ENCODE measurements around the gene MED14. TPM values are rescaled to one million over a fixed set of nuclear protein-coding genes. Genes with fewer than 3 reads are reported as not detected.

Gene MED14
- total RNA-seq, 1 experiment from 2014 or later, result 57.4 TPM

DNA sequence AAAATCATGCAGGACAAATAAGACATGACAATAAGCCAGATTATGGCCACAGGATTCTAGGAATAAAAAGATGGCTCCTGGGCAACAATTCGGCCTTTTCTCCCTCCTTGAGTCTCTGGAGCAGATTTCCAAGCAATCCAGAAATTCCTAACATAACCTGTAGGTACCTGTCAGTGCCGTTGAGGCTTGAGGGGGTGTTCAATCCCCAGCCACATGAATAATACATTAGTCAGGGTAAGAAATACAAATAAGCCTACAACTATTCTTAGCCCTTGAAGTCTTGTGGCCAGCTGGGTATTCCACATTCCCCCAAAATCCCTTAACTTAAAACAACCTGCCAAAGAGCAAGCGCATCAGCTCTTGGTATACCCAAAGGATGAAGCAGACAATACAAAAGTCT is 97.7 kb downstream of the MED14 start:
- Mint-ChIP-seq H3K4me1 (ENCODE audit: low read depth, unreplicated experiment) (peaks cover 12% of the 10 kb centered on the region), H3K4me3 (ENCODE audit: low read depth, unreplicated experiment) (no peak overlapping the region), H3K27me3 (ENCODE audit: unreplicated experiment) (no peaks in the 10 kb centered on the region), H3K9me3 (ENCODE audit: low read depth, unreplicated experiment) (no peaks in the 10 kb centered on the region), H3K36me3 (ENCODE audit: insufficient read depth, unreplicated experiment) (peaks cover 41% of the 10 kb centered on the region), H3K27ac (ENCODE audit: unreplicated experiment) (no peak overlapping the region)
- no TSS peak for BruUV-seq (replicated peaks)
- intact Hi-C loops (cut with micrococcal nuclease; ENCODE audit: unreplicated experiment), result no loop called here
- TF ChIP-seq, protein P1, sequence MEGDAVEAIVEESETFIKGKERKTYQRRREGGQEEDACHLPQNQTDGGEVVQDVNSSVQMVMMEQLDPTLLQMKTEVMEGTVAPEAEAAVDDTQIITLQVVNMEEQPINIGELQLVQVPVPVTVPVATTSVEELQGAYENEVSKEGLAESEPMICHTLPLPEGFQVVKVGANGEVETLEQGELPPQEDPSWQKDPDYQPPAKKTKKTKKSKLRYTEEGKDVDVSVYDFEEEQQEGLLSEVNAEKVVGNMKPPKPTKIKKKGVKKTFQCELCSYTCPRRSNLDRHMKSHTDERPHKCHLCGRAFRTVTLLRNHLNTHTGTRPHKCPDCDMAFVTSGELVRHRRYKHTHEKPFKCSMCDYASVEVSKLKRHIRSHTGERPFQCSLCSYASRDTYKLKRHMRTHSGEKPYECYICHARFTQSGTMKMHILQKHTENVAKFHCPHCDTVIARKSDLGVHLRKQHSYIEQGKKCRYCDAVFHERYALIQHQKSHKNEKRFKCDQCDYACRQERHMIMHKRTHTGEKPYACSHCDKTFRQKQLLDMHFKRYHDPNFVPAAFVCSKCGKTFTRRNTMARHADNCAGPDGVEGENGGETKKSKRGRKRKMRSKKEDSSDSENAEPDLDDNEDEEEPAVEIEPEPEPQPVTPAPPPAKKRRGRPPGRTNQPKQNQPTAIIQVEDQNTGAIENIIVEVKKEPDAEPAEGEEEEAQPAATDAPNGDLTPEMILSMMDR (IDR thresholded peaks at IDR 0.05; ENCODE audit: unreplicated experiment), result no peak
- CTCF ChIA-PET, result no interaction called here
- DNase-seq, result no peak

DNA sequence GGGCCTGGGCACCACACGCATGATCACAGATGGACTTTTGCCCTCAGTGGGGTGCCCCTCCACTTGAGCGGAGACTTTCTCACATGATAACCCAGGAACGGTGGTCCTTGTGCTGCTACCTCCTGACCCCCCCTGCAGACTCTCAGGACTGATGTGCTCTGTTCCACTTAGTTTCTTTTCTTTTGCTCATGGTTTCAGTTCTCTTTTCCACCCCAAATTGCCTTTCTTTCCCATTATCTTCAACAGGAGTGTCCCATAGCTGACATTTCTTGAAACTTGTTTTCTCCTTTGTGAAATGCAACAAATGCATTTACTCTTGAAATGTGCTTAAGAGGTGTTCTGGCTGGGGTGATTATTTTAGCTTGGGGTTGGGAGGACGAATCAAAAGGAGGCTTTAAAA is 103.1 kb downstream of the MED14 start:
- CTCF ChIA-PET, result no interaction called here
- no peaks in the 10 kb centered on the region for H3K9me3 Mint-ChIP-seq (ENCODE audit: low read depth, unreplicated experiment)

DNA sequence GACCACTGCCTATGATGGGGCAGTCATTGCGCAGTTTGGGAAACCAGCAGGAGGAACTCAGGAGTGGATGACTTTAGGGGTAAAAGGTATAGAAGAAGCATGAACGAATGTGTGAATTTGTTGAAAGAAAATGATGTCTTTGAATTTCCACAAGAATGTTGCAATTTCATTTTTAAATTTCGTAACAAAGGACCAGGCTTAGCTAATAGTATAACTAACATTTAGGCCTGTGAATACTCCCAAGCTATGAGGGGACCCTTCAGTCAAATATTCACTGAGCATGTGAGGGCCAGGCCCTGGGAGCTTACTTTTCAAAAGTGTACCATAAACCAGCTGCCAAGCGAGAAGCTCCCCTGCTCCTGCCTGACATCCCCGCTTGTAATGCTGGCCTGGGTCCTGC is 106.8 kb downstream of the MED14 start:
- CTCF ChIA-PET, result no interaction called here
- no peak for DNase-seq
- Mint-ChIP-seq H3K9me3 (ENCODE audit: low read depth, unreplicated experiment) (no peaks in the 10 kb centered on the region), H3K4me1 (ENCODE audit: low read depth, unreplicated experiment) (no peaks in the 10 kb centered on the region), H3K4me3 (ENCODE audit: low read depth, unreplicated experiment) (no peak overlapping the region), H3K27me3 (ENCODE audit: unreplicated experiment) (no peaks in the 10 kb centered on the region), H3K36me3 (ENCODE audit: insufficient read depth, unreplicated experiment) (peaks cover 20% of the 10 kb centered on the region), H3K27ac (ENCODE audit: unreplicated experiment) (no peak overlapping the region)
- BruUV-seq (replicated peaks), result no TSS peak
- intact Hi-C loops (cut with micrococcal nuclease; ENCODE audit: unreplicated experiment), result no loop called here
- TF ChIP-seq, protein P1 (IDR thresholded peaks at IDR 0.05; ENCODE audit: unreplicated experiment), result no peak

More for the DNA sequence above, 103.1 kb downstream of the MED14 start:
- H3K27ac Mint-ChIP-seq (ENCODE audit: unreplicated experiment), result no peak overlapping the region
- no peaks in the 10 kb centered on the region for H3K27me3 Mint-ChIP-seq (ENCODE audit: unreplicated experiment)
- H3K4me1 Mint-ChIP-seq (ENCODE audit: low read depth, unreplicated experiment), result no peaks in the 10 kb centered on the region
- TF ChIP-seq, protein P1 (IDR thresholded peaks at IDR 0.05; ENCODE audit: unreplicated experiment), result no peak
- no peak overlapping the region for H3K4me3 Mint-ChIP-seq (ENCODE audit: low read depth, unreplicated experiment)
- intact Hi-C loops (cut with micrococcal nuclease; ENCODE audit: unreplicated experiment), result no loop called here
- BruUV-seq (replicated peaks), result no TSS peak
- peaks cover 45% of the 10 kb centered on the region for H3K36me3 Mint-ChIP-seq (ENCODE audit: insufficient read depth, unreplicated experiment)
- DNase-seq, result no peak

DNA sequence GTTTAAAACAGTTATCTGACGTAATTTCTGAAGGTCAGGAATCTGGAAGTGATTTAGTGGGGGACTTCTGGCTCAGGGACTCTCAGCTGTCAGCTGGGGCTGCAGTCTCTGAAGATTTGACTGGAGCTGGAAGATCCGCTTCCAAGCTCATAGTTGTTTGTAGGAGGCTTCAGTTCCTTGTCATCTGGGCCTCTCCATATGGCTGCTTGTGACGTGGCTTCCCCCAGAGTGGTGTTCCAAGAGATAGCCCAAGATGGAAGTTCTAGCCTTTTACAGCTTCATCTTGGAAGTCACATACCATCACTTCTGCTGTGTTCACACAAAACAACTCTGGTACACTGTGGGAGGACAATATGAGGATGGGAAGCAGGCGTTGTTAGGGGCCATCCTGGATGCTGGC is 110.0 kb downstream of the MED14 start:
- DNase-seq, result no peak
- no TSS peak for BruUV-seq (replicated peaks)
- Mint-ChIP-seq H3K4me3 (ENCODE audit: low read depth, unreplicated experiment) (no peak overlapping the region), H3K9me3 (ENCODE audit: low read depth, unreplicated experiment) (no peaks in the 10 kb centered on the region), H3K27ac (ENCODE audit: unreplicated experiment) (no peak overlapping the region), H3K27me3 (ENCODE audit: unreplicated experiment) (no peaks in the 10 kb centered on the region), H3K4me1 (ENCODE audit: low read depth, unreplicated experiment) (no peaks in the 10 kb centered on the region), H3K36me3 (ENCODE audit: insufficient read depth, unreplicated experiment) (peaks cover 8% of the 10 kb centered on the region)
- TF ChIP-seq, protein P1 (IDR thresholded peaks at IDR 0.05; ENCODE audit: unreplicated experiment), result no peak
- intact Hi-C loops (cut with micrococcal nuclease; ENCODE audit: unreplicated experiment), result no loop called here
- CTCF ChIA-PET, result no interaction called here
